T-helper 2 cell treated with Interferon-gamma antibody and Interleukin-4, amounts not matched to agents 100 ng/mL and 5 ng/mL, for 36 hours (primary cell): ENCODE data around the gene B4GALNT4. TPM values are rescaled to one million over a fixed set of nuclear protein-coding genes. Genes with fewer than 3 reads are reported as not detected.
"Not testable (repeated sequence)": the region's sequence is repeated elsewhere in the genome, so short reads cannot be mapped to it uniquely, and the experiment has no call there.

Experiments used
- intact Hi-C: fragments of 100-400 bp; cut with micrococcal nuclease; formaldehyde crosslinking; loops from one replicate; pipeline ENCODE4 v1.15.1; 2023
- total RNA-seq: library from RNA; stranded (reverse); gene quantifications from 2 replicates; pipeline ENCODE4 v1.2.3, GENCODE V29; 2022

Gene B4GALNT4
- 1.1 and 1.2 TPM in 2 replicates for total RNA-seq

DNA sequence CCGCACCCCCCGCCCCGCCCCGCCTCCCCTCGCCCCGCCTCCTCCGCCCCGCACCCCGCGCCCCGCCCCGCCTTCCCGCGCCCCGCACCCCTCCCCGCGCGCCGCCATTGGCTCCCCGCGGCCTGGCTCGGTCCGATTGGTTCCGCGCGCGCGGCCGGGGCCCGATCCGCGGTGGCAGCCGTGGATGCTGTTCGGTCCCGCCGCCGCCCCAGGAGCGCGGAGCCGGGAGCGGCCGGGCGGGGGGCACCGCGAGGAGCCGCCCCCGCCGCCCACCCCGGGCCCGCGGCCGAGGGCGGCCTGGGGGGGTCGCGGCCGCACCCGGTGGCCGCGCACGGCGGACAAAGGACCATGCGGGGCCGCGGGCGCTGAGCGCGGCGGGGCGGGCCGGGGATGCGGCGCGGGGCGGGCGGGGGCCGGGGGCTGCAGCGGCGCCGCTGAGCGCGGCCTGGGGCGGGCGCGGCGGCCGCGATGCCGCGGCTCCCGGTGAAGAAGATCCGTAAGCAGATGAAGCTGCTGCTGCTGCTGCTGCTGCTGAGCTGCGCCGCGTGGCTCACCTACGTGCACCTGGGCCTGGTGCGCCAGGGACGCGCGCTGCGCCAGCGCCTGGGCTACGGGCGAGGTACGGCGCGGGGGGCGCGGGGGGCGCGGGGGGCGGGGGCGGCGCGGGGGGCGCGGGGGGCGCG lies at the start of gene B4GALNT4:
B4GALNT4 (plus strand) TSS at position 164 of the 683 bp plus-strand sequence; CDS start at position 469, 305 bp downstream.
- intact Hi-C loops, result no loop called here

GRCh38 chr11:319888-320273 lies 49.4 kb upstream of the B4GALNT4 start:
- intact Hi-C loops, result not testable (repeated sequence)

DNA sequence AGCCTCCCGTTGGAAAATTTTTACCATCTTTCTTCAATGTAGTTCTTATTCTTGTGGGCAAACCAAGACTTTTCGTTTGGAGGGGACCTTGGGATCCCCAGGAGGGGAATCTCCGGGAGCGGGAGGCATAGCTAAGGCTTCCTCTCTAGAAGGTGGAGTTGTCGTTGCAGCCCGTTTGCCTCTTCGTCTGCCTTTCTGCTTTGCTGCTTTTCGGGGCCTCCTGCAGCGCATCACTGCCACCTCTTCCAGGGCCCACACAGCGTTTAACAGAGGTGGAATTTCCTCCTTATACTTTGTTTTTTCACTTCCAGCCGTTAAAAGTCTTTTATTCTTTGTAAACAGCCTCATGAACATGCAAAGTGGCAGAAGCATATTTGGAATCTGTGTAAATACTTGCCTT lies 45.1 kb upstream of the B4GALNT4 start:
- intact Hi-C loops, result no loop called here

DNA sequence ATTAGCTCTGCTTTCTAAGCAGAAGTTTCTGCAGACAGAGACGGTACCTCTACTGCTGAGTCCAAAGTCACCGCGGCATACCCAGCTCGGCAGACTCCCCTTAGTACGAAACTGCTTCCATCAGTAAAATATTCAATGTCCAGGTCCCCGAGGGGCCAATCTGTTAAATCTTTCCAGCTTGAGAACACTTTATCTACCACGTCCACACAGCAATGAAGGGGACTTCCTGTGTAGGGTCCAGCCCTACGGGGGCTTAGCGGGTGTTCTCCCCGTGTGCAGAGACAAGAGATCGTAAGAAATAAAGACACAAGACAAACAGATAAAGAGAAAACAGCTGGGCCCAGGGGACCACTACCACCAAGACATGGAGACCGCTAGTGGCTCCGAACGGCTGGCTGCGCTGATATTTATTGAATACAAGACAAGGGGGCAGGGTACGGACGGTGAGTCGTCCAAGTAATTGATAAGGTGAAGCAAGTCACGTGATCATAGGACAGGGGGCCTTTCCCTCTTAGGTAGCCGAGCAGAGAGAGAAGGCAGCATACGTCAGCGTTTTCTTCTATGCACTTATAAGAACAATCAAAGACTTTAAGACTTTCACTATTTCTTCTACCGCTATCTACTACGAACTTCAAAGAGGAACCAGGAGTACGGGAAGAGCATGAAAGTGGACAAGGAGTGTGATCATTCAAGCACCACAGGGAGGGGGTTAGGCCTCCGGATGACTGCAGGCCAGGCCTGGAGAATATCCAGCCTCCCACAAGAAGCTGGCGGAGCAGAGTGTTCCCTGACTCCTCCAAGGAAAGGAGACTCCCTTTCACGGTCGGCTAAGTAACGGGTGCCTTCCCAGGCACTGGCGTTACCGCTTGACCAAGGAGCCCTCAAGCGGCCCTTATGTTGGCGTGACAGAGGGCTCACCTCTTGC lies 44.4 kb upstream of the B4GALNT4 start:
- intact Hi-C loops, result not testable (repeated sequence)

DNA sequence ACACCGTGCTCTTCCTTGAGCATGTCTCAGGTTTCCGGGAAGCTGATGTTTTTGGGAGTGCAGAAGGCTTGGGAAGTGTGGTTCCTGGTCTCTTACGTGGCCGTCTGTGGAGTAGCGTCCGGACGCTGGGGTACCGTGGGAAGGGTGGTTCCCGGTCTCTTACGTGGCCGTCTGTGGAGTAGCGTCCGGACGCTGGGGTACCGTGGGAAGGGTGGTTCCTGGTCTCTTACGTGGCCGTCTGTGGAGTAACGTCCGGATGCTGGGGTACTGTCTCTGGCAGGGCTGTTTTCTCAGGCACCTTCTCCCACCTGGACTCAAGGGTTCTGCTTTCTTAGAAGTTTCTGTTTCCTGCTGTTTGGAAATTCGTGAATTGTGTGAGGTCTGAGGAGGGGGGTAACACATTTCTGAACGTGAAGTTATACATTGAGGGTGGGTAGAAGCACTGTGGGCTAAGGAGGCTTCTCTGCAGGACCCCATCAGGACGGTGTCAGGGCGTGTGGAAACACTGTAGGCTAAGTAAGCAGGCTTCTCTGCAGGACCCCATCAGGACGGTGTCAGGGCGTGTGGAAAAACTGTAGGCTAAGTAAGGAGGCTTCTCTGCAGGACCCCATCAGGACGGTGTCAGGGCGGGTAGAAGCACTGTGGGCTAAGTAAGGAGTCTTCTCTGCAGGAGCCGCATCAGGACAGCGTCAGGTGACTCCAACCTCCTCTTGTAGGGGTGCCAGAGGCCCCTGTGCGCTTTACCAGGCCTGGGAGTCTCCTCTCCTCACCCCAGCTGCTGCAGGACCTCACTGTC lies 43.3 kb upstream of the B4GALNT4 start:
- intact Hi-C loops, result loop anchor here (2.0 kb wide), 1 partner anchor 29 kb away; no protein-coding TSS in a partner anchor

- intact Hi-C loops, result loop anchor here (2.0 kb wide), 1 partner anchor 28 kb away; no protein-coding TSS in a partner anchor
Measured at GRCh38 chr11:326592-326841, 42.8 kb upstream of the B4GALNT4 start.

DNA sequence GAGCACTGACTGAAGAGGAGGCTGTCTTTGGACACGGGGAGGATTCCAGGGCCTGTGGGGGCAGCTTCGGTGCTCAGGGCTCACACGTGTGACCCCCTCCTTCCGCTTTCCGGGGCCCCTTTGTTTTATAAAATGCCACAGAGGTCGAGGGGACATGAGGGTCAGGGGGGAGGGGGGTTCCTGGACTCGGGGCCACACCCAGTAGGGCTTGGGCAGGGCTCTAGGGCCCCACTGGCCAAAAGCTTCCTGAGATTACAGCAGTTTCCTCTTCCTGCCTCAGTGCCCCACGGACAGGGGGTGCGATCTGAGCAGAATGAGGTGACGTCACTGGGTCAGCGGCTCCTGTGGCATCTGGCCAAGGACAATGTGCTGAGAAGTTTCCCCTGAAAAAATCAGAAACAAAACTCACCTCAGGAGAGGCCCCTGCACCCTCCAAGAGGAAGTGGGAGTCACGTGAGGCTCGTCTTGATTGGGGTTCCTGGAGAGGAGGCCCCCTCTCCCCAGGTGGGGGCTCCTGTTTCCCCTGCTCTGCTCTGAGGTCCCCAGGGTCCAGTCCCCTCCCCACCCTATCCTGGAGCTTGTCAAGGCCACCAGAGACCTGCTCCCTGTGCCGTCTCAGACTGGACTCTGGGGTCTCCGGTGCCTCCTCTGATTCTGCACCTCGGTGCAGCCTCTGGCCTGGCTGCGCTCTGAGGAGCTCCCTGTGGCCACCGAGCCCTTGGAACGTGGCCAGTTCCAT lies 42.3 kb upstream of the B4GALNT4 start:
- intact Hi-C loops, result loop anchor here (2.0 kb wide), 1 partner anchor 28 kb away; no protein-coding TSS in a partner anchor

DNA sequence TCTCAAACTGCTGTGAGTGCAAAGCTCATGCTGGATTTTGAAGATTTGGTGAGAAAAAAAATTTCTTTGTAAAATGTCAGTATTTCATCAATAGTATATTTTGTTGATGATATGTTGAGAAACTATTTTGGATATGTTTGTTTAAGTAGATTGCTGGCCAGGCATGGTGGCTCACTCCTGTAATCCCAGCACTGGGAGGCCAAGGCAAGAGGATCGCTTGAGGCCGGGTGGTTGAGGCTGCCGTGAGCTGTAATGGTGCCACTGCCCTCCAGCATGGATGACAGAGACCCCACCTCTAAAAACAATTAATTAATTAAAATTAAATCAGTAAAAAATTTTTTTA lies 41.7 kb upstream of the B4GALNT4 start:
- intact Hi-C loops, result loop anchor here (2.0 kb wide), 1 partner anchor 27 kb away; no protein-coding TSS in a partner anchor

DNA sequence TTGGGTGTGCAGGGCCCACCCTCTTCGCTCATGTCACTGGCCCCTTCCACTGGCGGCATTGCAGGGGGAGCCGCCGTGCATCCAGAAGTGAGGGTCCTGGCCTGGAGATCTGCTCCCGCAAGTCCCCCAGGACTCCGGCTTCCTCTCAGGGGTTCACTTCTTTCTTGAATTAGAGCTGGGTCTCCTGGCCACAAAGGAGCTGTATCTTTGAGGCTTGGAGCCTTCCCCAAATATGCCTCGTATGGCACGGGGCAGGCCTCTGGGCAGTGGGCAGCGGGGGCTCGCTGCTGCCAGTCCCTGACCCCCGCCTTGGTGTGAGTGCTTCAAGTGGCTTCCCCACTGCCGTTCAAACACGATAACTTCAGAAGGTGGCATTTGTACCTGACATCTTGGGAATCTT lies 41.3 kb upstream of the B4GALNT4 start:
- intact Hi-C loops, result no loop called here

DNA sequence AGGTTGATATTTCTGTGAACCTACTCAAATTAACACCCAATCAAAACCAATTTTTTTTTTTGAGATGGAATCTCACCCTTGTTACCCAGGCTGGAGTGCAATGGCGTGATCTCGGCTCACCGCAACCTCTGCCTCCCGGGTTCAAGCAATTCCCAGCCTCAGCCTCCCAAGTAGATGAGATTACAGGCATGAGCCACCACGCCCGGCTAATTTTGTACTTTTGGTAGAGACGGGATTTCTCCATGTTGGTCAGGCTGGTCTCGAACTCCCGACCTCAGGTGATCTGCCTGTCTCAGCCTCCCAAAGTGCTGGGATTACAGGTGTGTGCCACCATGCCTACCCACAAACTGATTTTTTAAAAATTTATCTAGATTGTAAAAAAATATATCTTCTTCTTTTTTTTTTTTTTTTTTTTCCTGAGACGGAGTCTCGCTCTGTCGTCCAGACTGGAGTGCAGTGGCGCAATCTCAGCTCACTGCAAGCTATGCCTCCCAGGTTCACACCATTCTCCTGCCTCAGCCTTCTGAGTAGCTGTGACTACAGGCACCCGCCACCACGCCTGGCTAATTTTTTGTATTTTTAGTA lies 40.7 kb upstream of the B4GALNT4 start:
- intact Hi-C loops, result not testable (repeated sequence)

DNA sequence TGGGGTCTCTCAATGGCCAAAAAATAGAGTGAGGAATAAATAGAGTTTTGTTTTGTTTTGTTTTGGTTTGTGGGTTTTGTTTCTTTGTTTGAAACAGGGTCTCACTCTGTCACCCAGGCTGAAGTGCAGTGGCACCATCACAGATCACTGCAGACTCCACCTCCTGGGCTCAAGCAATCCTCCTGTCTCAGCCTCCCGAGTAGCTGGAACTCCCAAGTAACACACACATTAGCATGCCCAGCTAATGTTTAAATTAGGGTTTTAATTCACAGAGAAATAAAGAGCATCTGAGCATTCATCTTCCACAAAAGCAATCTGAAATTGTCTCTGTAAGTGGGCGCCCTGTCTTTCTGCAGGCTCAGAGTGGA lies 39.4 kb upstream of the B4GALNT4 start:
- intact Hi-C loops, result no loop called here

DNA sequence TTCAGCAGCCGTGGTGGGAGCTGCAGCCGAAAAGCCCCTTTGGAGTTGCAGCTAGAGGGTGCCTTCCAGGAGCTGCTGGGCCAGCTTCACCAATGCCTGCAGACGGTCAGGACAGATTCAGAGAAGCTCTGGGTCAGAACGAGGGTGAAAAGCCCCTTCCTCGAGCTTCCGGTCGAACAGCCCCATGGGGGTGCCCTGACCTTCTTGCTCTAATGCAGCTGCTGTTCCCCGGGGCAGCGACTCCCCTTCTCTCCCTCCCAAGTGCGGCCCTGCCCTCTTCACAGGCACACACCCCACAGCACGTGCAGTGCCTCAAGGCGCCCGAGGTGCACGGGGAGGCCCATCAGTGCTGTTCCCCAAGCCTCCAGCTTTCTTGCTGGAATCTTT lies 39.0 kb upstream of the B4GALNT4 start:
- intact Hi-C loops, result no loop called here

GRCh38 chr11:330694-331357 lies 38.5 kb upstream of the B4GALNT4 start:
- intact Hi-C loops, result no loop called here

- intact Hi-C loops, result no loop called here
Measured at GRCh38 chr11:331358-332060, 37.8 kb upstream of the B4GALNT4 start.

GRCh38 chr11:332651-333480 lies 36.4 kb upstream of the B4GALNT4 start:
- intact Hi-C loops, result no loop called here

- intact Hi-C loops, result not testable (repeated sequence)
Measured at GRCh38 chr11:333616-334263, 35.6 kb upstream of the B4GALNT4 start.

- intact Hi-C loops, result no loop called here
Measured at GRCh38 chr11:334264-334994, 34.9 kb upstream of the B4GALNT4 start.
